SKM-1 treated with dmso at 0.1 percent for 144 hours (cell line): ENCODE data around the gene CRKL.
"Not testable (repeated sequence)": the region's sequence is repeated elsewhere in the genome, so short reads cannot be mapped to it uniquely, and the experiment has no call there.

ENCODE experiments used
- DNase-seq: peaks from one replicate; lab custom pipeline; 2025; ENCODE audit not compliant: unreplicated experiment; lab: John Stamatoyannopoulos, UW

CRKL gene

GRCh38 chr22:20901093-20902033 is 15.8 kb upstream of the CRKL start:
- DNase-seq = not testable (repeated sequence)

DNA sequence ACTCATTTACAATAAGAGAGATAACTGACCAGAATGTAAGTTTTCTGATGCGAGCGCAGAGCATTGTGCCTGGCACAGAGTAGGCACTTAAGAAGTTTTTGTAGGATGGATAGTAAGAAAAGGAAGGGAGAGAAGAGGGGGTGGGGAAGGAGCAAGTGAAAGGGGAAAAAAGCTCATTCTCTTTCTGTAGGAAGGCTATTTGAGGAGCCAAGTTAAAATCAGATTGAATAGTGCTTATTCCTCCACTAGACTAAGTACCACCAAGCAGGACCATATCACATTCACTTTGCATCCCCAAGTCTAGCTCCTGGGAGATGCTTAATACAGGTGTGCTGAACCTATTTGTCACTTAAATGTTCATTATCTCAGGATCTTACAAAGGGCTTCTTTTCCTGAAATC is 14.1 kb upstream of the CRKL start:
- no peak for DNase-seq

- peak; percentile 96 for DNase-seq
These were observed 12.9 kb upstream of the CRKL start for GRCh38 chr22:20904008-20904979.

DNA sequence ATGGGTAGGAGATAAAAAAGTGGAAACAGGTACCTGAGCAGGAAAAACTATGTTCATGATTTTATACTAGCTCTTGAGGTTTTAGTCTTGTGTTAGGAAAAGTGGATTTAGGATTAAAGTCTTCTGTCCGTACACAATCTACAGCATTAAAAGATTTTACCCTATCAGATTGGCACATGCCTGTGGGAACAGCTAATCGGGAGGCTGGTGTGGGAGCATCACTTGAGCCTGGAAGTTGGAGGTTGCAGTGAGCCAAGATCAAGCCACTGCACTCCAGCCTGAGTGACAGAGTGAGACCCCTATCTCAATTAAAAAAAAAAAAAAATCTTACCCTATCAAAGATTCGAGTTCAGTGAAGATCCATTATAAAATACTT is 12.2 kb upstream of the CRKL start:
- DNase-seq = no peak

DNA sequence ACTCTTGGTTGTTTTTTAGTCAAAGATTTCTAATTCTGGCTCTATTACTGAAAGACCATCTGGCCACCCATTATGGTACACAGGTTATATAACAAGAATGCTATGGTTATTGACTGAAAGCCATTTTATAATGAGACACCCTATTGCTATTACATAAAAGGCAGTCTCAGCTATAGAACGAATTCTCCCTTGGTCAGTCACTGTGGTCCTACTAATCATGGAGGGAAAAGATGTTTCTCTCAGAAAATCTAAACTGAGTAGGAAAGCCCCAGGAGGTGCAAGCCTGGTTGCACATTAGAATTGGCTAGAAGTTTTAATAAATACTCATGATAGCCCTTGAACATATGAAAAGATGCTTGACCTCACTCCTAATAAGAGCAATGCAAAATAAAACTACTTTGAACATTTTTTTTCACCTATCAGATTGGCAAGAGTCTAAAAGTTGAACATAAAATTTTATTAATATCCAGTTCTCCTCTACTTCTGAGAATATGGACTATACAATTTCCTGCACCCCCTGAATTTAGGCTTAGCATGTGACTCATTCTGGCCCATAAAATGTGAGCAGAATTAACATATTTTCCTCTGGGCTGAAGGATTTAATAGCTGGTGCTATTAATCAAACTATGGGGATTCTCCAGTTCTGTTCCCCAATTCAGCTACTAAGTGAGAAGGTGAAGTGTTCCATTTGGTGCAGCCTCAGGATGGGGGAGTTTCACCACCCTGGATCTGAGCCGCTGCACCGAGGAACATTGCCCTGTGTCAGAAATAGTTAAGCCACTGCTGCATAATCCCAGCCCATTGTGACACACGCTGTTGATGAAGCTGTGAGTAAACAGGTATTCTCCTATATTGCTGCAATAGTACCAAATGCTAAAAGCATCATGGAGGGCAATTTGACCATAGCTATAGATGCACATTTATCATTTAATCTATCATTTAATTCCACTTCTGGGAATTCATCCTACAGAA is 11.5 kb upstream of the CRKL start:
- no peak for DNase-seq

GRCh38 chr22:20906387-20906767 is 10.8 kb upstream of the CRKL start:
- DNase-seq = no peak

DNA sequence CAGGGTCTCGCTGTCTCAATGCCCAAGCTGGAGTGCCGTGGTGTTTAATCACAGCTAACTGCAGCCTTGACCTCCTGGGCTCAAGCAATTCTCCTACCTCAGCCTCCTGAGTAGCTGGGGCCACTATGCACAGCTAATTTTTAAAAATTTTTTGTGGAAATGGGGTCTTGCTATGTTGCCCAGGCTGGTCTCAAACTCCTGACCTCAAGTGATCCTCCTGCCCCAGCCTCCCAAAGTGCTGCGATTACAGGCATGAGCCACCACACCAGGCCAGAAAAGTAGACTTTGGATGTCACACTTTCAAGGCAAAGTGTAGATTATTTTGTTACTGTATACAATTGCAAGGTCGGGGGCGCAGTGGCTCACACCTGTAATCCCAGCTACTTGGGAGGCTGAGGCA is 8.5 kb upstream of the CRKL start:
- not testable (repeated sequence) for DNase-seq

DNA sequence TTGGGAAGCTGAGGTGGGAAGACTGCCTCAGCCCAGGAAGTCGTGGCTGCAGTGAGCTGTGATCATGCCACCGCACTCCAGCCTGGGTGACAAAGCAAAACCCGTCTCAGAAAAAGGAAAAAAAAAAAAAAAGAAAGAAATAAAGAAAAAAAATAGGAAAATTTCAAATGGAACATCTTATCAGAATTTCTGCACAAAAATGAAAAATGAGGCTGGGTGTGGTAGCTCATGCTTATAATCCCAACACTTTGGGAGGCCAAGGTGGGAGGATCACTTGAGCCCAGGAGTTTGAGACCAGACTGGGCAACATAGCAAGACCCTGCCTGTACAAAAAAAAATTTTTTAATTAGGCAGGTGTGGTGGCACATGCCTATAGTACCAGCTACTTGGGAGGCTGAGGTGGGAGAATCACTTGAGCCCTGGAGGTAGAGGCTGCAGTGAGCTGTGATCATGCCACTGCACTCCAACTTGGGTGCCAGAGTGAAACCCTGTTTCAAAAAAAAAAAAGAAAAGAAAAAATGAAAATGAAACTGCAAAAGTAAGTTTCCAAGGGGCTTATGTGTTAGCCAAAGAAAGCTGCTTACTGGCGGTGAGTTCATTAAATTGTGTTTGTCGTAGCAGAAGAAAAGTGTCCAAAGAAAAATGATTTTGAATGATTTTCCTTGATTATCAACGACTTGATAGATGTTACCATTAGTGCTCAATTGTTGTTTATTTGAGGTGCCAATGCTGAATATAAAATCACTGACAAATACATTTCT is 7.5 kb upstream of the CRKL start:
- DNase-seq = no peak

DNA sequence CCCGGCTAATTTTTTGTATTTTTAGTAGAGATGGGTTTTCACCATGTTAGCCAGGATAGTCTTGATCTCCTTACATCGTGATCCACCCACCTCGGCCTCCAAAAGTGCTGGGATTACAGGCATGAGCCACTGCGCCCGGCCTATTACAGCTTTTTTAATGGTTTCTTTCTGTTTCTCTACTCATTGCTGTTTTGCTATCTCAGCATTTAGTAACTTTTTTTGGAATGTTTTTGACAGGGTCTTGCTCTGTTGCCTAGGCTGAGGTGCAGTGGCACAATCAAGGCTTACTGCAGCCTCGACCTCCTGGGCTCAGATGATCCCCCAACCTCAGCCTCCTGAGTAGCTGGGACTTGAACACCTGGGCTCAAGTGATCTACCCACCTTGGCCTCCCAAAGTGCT is 4.7 kb upstream of the CRKL start:
- no peak for DNase-seq

GRCh38 chr22:20918663-20919218 is 1.5 kb downstream of the CRKL start:
- no peak for DNase-seq

GRCh38 chr22:20919718-20920117 is 2.5 kb downstream of the CRKL start:
- DNase-seq = no peak

GRCh38 chr22:20920881-20921203 is 3.6 kb downstream of the CRKL start:
- no peak for DNase-seq

DNA sequence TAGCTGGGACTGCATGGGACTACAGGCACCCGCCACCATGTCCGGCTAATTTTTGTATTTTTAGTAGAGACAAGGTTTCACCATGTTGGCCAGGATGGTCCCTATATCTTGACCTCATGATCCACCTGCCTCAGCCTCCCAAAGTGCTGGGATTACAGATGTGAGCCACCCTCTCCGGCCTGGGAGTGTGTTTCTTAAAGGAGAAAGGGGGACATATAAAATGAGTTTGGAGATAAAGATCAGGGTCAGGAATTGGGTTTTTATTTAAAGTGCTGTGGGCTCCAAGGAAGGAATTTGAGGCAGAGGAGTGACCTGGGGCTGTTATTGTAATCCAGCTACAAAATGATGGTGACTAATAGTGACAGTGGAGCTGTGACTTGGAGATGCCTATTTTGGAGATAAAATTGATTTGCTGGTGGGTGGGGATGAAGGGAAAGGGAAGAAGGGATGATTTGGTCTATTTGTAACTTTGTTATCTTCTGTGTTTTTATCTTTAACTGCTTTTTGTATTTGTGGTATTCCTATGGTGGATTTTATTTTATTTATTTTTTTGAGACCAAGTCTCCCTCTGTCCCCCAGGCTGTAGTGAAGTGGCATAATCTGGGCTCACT is 5.0 kb downstream of the CRKL start:
- DNase-seq = no peak

GRCh38 chr22:20926243-20926642 is 9.0 kb downstream of the CRKL start:
- no peak for DNase-seq

GRCh38 chr22:20927940-20928572 is 10.8 kb downstream of the CRKL start:
- no peak for DNase-seq

- DNase-seq = no peak
These were observed 11.4 kb downstream of the CRKL start for GRCh38 chr22:20928573-20928967.

GRCh38 chr22:20930004-20930403 is 12.8 kb downstream of the CRKL start:
- DNase-seq = no peak

- DNase-seq = not testable (repeated sequence)
These were observed 13.2 kb downstream of the CRKL start for GRCh38 chr22:20930435-20930834.

DNA sequence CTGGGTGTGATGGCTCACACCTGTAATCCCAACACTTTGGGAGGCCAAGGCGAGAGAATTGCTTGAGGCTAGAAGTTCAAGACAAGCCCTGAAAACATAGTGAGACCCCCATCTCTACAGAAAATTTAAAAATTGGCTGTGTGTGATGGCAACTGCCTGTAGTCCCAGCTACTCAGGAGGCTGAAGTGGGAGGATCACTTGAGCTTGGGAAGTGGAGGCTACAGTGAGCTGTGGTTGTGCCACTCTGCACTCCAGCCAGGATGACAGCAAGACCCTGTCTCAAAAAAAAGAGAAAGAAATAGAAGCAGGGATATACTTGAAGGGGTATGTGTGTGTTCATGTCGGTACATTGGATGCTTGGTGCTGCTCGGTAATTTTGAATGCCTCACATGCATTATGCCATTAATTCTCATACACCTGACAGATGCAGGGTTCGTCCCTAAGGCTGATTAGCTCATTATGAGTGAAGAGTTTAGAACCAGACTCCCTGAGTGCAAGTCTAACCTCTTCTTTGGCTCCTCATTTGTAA is 14.0 kb downstream of the CRKL start:
- no peak for DNase-seq
